Activated T-helper 1 cell treated with anti-CD3 and anti-CD28 coated beads, Interleukin-12 subunit alpha, Interleukin-12 subunit beta, Interleukin-2, Interleukin-4 antibody, amounts not matched to agents 30 ng/mL and 10 ng/mL and 1 ng/mL, durations not matched to agents 14 hours and 24 hours and 36 hours (primary cell): Measurements from ENCODE around the gene THADA. TPM values are rescaled to one million over a fixed set of nuclear protein-coding genes. Genes with fewer than 3 reads are reported as not detected.
"Not testable (repeated sequence)": the region's sequence is repeated elsewhere in the genome, so short reads cannot be mapped to it uniquely, and the experiment has no call there.

Experiments used
- DNase-seq: peaks from one replicate; pipeline ENCODE4 v3.0.0; 2021; ENCODE audit warnings: low spot score
- H3K27ac Mint-ChIP-seq: one replicate; pipeline ENCODE4 v1.8.0; 2021; ENCODE audit warnings: mild to moderate bottlenecking, mixed read lengths
- H3K27me3 Mint-ChIP-seq: one replicate; pipeline ENCODE4 v1.8.0; 2022; ENCODE audit warnings: mild to moderate bottlenecking, moderate library complexity, mixed read lengths; ENCODE audit not compliant: insufficient read depth
- H3K36me3 Mint-ChIP-seq: one replicate; pipeline ENCODE4 v1.8.0; 2021; ENCODE audit warnings: low read depth, mixed read lengths
- H3K4me1 Mint-ChIP-seq: one replicate; pipeline ENCODE4 v1.8.0; 2021; ENCODE audit warnings: low read depth, mixed read lengths
- H3K4me3 Mint-ChIP-seq: one replicate; pipeline ENCODE4 v1.8.0; 2021; ENCODE audit warnings: mild to moderate bottlenecking, moderate library complexity, mixed read lengths
- H3K9me3 Mint-ChIP-seq: one replicate; pipeline ENCODE4 v1.8.0; 2021; ENCODE audit warnings: mixed read lengths
- intact Hi-C: fragments of 100-400 bp; cut with micrococcal nuclease; formaldehyde crosslinking; loops from one replicate; pipeline ENCODE4 v1.15.1; 2024
- total RNA-seq: library from RNA; stranded (reverse); gene quantifications from 2 replicates; pipeline ENCODE4 v1.2.3, GENCODE V29; 2022

THADA gene
- total RNA-seq, 1 donor from 2014 or later: 51.7 TPM

- no peak overlapping the region for H3K4me3 Mint-ChIP-seq
- no peaks in the 10 kb centered on the region for H3K9me3 Mint-ChIP-seq
- peaks cover 58% of the 10 kb centered on the region for H3K4me1 Mint-ChIP-seq
- H3K27ac Mint-ChIP-seq: no peak overlapping the region
- intact Hi-C loops: no loop called here
- no peaks in the 10 kb centered on the region for H3K27me3 Mint-ChIP-seq
- peaks cover 2% of the 10 kb centered on the region for H3K36me3 Mint-ChIP-seq
- DNase-seq: no peak
Observed at GRCh38 chr2:43198263-43198662, 397.6 kb downstream of the THADA start.

DNA sequence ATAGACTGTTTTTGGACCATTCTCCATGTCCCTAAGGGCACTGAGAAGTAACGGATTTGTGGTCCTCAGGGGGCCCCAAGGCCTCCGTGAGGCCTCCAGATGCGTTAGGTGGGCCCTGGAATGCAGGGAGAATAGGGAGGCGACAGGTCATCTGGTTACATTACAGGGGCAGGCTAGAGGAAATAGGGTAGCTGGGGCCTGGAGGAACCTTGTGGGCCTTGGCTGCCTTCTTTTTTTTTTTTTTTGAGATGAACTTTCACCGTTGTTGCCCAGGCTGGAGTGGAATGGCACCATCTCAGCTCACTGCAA is 398.3 kb downstream of the THADA start:
- Mint-ChIP-seq H3K27ac (peak overlapping the region; percentile 93), H3K4me1 (peaks cover 62% of the 10 kb centered on the region), H3K4me3 (no peak overlapping the region), H3K27me3 (no peaks in the 10 kb centered on the region), H3K36me3 (peaks cover 2% of the 10 kb centered on the region), H3K9me3 (no peaks in the 10 kb centered on the region)
- DNase-seq: no peak
- intact Hi-C loops: no loop called here

DNA sequence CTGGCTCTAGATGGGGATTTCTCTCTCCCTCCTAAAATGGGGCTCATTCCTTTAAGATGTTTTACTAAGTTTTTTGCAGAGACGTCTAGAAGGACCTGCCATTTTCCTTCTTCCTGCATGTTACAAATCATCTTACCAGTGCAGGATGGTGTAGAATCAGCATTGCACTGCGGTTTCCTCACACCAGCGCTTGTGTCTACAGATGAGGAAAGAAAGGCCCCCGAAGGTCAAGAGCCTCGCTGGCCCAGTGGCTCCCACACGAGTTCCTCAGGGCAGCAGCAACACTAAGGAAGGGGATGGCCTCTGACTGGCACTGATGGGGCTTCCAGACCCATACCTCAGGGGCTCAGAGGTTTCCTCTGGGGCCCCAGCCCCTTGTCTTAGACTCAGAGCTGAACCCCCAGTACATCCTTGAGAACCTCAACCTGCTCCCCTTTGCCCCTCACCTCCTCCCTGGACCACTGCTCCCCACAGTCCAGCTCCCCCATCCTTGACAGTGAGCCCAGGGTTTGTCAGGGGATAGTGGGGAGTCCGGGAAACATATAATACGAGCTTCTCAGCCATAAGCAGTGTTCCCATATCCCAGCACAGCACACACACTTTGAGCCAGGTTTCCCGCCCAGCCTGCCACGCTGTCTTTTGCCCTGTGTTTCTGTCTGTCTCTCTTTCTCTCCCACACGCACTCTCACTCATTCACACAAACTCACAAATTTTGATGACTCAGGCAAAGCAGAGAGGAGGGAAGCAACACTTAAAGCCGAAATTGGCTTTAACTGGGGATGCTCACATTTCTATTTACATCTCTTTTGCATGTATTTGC is 398.9 kb downstream of the THADA start:
- no peak for DNase-seq
- Mint-ChIP-seq H3K9me3 (no peaks in the 10 kb centered on the region), H3K4me1 (peaks cover 59% of the 10 kb centered on the region), H3K4me3 (peak overlapping the region; percentile 63), H3K27me3 (no peaks in the 10 kb centered on the region), H3K36me3 (peaks cover 2% of the 10 kb centered on the region), H3K27ac (peak overlapping the region; percentile 93)
- intact Hi-C loops: no loop called here

DNA sequence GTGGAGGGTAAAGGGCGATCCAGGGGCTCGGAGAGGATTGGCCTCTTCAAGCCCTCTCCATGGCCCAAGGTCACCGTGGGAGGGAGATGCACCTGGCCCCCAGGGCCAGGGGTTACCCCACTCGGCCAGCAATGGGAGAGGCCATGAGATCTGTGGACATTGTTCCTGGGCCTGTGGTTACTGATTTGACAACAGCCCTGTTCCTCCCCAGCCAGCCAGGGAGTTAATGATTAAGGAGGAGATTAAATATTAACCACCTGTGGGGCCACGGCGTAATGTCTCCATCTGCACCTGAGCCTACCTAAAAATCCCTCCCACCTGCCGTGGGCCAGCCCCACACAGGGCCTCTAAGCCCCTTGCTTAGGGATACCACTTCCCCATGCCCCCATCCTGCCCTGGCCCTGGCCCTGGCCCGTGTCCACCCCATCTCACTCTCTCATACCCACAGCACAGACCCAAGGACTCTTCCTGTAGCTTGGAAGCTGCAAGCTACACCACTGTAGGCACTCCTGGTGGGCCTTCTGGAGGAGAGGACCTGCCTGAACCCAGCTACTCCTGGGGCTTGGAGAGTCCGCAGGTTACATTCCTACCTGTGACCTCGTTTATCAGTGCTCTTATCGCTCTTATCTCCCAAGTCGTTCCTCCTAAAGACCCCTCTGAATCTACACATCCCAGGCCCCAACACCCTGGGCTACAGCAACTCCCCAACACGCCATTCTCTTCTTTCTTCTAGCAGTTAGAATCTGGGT is 401.5 kb downstream of the THADA start:
- Mint-ChIP-seq H3K36me3 (peaks cover 2% of the 10 kb centered on the region), H3K4me1 (peaks cover 51% of the 10 kb centered on the region), H3K27ac (peak overlapping the region; percentile 92), H3K9me3 (no peaks in the 10 kb centered on the region), H3K4me3 (peak overlapping the region; percentile 79), H3K27me3 (no peaks in the 10 kb centered on the region)
- no peak for DNase-seq
- intact Hi-C loops: no loop called here

- peaks cover 51% of the 10 kb centered on the region for H3K4me1 Mint-ChIP-seq
Observed at GRCh38 chr2:43193652-43194120, 402.2 kb downstream of the THADA start.

DNA sequence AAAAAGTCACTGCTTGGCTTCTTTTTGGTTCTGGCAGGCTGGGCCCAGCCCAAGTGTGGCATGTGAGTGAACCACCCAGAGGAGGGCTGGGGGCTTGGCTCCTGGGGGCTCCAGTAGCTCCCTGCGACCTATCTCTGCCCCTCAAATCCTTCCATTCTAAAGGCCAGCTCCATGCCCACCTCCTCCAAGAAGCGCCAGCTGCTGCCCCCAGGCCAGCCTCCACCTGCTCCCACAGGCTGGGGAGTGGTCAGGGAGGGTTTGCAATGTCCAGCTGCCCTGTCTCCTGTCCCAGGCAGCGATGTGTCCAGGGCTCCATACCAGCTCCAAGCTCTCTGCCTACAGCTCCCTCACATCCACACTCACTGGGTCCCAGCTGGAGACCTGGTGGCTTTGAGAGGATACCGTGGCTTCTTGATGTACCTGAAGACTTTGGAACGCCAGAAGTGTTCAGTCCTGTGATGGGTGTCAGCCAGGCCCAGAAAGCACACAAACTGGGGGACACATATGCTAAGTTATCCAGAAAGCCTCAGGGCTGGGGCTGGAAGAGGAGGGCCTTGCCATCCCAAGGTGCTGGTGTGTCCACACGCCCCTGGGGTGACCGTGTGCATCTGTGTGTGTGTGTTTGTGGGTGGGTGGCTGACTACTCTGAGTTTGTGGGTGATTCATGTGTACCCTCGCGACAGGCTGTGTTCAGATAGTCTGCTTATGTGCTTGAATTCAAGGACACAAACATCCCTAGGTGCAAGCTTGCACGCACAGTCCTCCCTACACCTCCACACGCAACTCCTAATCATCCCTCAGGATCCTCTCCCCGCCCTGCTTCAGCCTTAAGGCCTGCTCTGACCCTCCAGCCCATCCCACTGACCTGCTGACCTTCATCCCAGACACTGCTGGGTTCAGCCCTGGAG is 402.8 kb downstream of the THADA start:
- Mint-ChIP-seq H3K27ac (no peak overlapping the region), H3K36me3 (peaks cover 2% of the 10 kb centered on the region), H3K4me1 (peaks cover 51% of the 10 kb centered on the region), H3K27me3 (no peaks in the 10 kb centered on the region), H3K9me3 (no peaks in the 10 kb centered on the region), H3K4me3 (no peak overlapping the region)
- DNase-seq: no peak
- intact Hi-C loops: no loop called here

More at GRCh38 chr2:43193652-43194120, 402.2 kb downstream of the THADA start:
- Mint-ChIP-seq H3K36me3 (peaks cover 2% of the 10 kb centered on the region), H3K27me3 (no peaks in the 10 kb centered on the region), H3K9me3 (no peaks in the 10 kb centered on the region), H3K4me3 (peak overlapping the region; percentile 79), H3K27ac (peak overlapping the region; percentile 92)
- no peak for DNase-seq
- intact Hi-C loops: no loop called here

DNA sequence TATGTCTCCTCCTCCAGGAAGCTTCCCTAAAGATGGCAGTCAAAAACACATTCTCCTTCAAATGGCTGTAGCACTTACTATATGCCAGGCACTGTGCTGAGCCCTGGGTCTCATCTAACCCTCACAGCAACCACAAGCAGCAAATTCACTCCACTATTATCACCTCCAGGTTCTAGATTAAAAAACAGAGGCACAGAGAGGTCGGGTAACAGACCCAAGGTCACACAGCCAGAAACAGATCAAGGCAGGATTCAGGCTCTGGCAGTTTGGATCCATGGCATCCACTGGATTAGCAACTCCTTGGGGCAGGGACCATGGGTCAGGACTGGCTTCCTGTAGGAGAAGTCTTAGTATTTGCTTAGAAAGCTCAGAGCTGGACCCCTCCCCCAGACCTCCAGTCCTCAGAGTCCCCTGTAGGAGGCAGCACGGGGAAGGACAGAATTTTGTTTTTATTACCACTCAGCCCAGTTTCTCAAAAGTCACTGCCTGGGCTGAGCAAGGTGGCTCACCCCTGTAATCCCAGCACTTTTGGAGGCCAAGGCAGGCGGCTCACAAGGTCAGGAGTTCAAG is 403.8 kb downstream of the THADA start:
- no peaks in the 10 kb centered on the region for H3K27me3 Mint-ChIP-seq
- H3K9me3 Mint-ChIP-seq: no peaks in the 10 kb centered on the region
- DNase-seq: no peak
- intact Hi-C loops: no loop called here
- no peak overlapping the region for H3K4me3 Mint-ChIP-seq
- peaks cover 2% of the 10 kb centered on the region for H3K36me3 Mint-ChIP-seq
- H3K4me1 Mint-ChIP-seq: peaks cover 45% of the 10 kb centered on the region
- peak overlapping the region; percentile 36 for H3K27ac Mint-ChIP-seq

DNA sequence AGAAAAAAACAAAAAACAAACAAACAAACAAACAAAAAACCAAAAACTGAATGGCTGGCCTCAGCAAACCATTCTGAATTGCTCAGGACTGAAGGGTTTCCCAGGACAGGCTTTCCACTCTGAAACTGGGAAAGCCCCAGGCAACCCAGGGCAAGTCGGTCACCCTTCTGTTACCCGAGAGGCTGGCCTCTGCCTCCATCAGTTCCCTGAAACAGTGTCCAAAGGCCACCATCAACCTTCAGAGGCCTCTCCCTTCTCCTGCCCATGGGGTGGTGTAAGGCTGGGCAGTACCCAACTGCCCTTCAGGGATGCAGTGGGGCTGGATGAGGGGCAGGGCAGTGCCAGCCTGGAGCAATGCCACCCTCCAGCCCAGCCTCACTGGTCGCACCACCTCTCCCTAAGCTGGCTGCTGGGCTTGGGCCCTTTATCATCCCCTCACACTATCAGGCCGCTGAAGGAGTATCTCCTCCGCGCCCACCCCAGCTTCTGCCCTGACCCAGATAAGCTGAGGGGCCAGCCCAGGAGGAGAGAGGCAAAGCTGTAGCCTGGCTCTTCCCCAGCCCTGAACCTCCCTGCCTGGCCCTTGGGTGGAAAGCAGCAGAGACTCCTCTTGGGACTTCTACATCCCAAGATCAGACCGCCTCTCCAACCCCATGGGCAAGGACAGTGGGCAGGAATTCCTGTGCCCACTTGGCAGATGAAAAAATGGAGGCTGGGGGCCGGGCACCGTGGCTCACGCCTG is 405.4 kb downstream of the THADA start:
- no peaks in the 10 kb centered on the region for H3K27me3 Mint-ChIP-seq
- H3K4me3 Mint-ChIP-seq: no peak overlapping the region
- H3K36me3 Mint-ChIP-seq: no peaks in the 10 kb centered on the region
- H3K27ac Mint-ChIP-seq: no peak overlapping the region
- peaks cover 41% of the 10 kb centered on the region for H3K4me1 Mint-ChIP-seq
- intact Hi-C loops: no loop called here
- DNase-seq: no peak
- no peaks in the 10 kb centered on the region for H3K9me3 Mint-ChIP-seq

- H3K27me3 Mint-ChIP-seq, DNase-seq, H3K4me3 Mint-ChIP-seq, H3K36me3 Mint-ChIP-seq, intact Hi-C loops, H3K9me3 Mint-ChIP-seq: not testable (repeated sequence)
- peak overlapping the region; percentile 7 for H3K27ac Mint-ChIP-seq
- H3K4me1 Mint-ChIP-seq: peaks cover 41% of the 10 kb centered on the region
Observed at GRCh38 chr2:43189861-43190260, 406.0 kb downstream of the THADA start.

DNA sequence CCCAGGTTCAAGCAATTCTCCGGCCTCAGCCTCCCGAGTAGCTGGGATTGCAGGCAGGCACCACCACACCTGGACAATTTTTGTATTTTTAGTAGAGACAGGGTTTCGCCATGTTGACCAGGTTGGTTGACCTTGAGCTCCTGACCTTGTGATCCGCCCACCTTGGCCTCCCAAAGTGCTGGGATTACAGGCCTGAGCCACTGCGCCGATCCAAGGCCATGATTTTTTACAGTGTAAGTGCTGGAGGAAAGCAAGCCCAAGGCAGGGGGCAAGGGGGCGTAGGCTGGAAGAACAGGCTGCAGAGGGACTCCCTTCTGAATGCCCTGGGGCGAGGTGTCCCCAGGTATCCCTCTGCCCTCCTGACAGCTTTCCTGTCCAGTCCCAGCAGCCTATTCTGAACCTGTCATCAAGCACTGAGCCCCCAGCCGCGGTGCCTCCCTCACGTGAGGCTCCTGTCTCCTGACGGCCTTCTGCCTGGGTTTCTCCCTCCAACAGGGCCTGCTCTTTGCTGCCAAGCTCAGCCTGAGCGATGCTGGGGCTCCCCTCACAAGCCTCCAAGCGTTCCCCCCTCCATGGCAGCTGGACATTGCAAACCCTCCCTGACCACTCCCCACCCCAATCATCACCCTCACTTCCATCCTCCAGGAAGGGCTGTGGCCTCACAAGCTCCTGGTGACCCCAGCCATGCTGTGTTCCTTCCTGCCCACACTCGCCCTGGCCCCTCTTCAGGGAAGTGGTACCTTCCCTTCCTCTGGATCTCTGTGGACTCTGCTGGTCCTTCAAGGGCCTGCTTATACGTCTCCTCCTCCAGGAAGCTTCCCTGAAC is 407.1 kb downstream of the THADA start:
- no peak overlapping the region for H3K4me3 Mint-ChIP-seq
- H3K27ac Mint-ChIP-seq: no peak overlapping the region
- H3K36me3 Mint-ChIP-seq: no peaks in the 10 kb centered on the region
- intact Hi-C loops: no loop called here
- no peak for DNase-seq
- peaks cover 2% of the 10 kb centered on the region for H3K27me3 Mint-ChIP-seq
- peaks cover 41% of the 10 kb centered on the region for H3K4me1 Mint-ChIP-seq
- no peaks in the 10 kb centered on the region for H3K9me3 Mint-ChIP-seq

- intact Hi-C loops: no loop called here
- Mint-ChIP-seq H3K9me3 (no peaks in the 10 kb centered on the region), H3K36me3 (no peaks in the 10 kb centered on the region), H3K27ac (peak overlapping the region; percentile 29), H3K4me1 (peaks cover 31% of the 10 kb centered on the region), H3K27me3 (peaks cover 2% of the 10 kb centered on the region), H3K4me3 (no peak overlapping the region)
- no peak for DNase-seq
Observed at GRCh38 chr2:43186679-43187374, 409.0 kb downstream of the THADA start.
